Neural cell (in vitro differentiated cells): ENCODE data around the gene ANKFN1. TPM values are rescaled to one million over a fixed set of nuclear protein-coding genes. Genes with fewer than 3 reads are reported as not detected.

Experiments used
- H2AFZ ChIP-seq: fragments of 200-600, 300-800 bp; sonication (generic), shearing (Covaris generic); 2 replicates; pipeline ENCODE4 v1.6.0; 2014; ENCODE audit warnings: low read depth, mild to moderate bottlenecking, antibody characterized with exemption, low read length, moderate library complexity
- H3F3A ChIP-seq: fragments of 200-600 bp; shearing (Covaris generic); 2 replicates; pipeline ENCODE4 v1.6.1; 2016; ENCODE audit warnings: mild to moderate bottlenecking, moderate library complexity, mixed read lengths, antibody characterized with exemption, low read length; ENCODE audit not compliant: insufficient read depth, poor library complexity, severe bottlenecking
- H3K27ac ChIP-seq: fragments of 200-600, 300-800 bp; sonication (generic), shearing (Covaris generic); 2 replicates; pipeline ENCODE4 v1.5.1; 2014; ENCODE audit warnings: mild to moderate bottlenecking, low read length, moderate library complexity
- H3K27me3 ChIP-seq: fragments of 300-800, 200-600 bp; sonication (generic), shearing (Covaris generic); 2 replicates; pipeline ENCODE4 v1.6.0; 2014; ENCODE audit warnings: mild to moderate bottlenecking, low read depth, low read length, moderate library complexity; ENCODE audit not compliant: insufficient read depth
- H3K36me3 ChIP-seq: fragments of 300-800, 200-600 bp; sonication (generic), shearing (Covaris generic); 2 replicates; pipeline ENCODE4 v1.5.1; 2014; ENCODE audit warnings: mild to moderate bottlenecking, antibody characterized with exemption, low read length, moderate library complexity; ENCODE audit not compliant: insufficient read depth
- H3K4me2 ChIP-seq: fragments of 300-800, 200-600 bp; sonication (generic), shearing (Covaris generic); 2 replicates; pipeline ENCODE4 v1.6.0; 2014; ENCODE audit warnings: mild to moderate bottlenecking, low read length
- H3K4me3 ChIP-seq: fragments of 300-800, 200-600 bp; sonication (generic), shearing (Covaris generic); 2 replicates; pipeline ENCODE4 v1.5.1; 2014; ENCODE audit warnings: mild to moderate bottlenecking, low read length, moderate library complexity
- H3K79me2 ChIP-seq: fragments of 200-600 bp; shearing (Covaris generic); replicated peaks from 2 replicates; pipeline ENCODE4 v1.6.0; 2014; ENCODE audit warnings: mild to moderate bottlenecking, low read length, moderate library complexity; ENCODE audit not compliant: insufficient read depth
- H3K9ac ChIP-seq: fragments of 300-800, 200-600 bp; sonication (generic), shearing (Covaris generic); 2 replicates; pipeline ENCODE4 v1.6.1; 2016; ENCODE audit warnings: mild to moderate bottlenecking, low read length, mixed read lengths
- H3K9me2 ChIP-seq: fragments of 200-600 bp; shearing (Covaris generic); 2 replicates; pipeline ENCODE4 v1.6.1; 2016; ENCODE audit warnings: mild to moderate bottlenecking, low read length, mixed read lengths; ENCODE audit not compliant: insufficient read depth
- H3K9me3 ChIP-seq: fragments of 200-600, 300-800 bp; sonication (generic), shearing (Covaris generic); 2 replicates; pipeline ENCODE4 v1.6.1; 2016; ENCODE audit warnings: mild to moderate bottlenecking, mixed run types, low read length, moderate library complexity, mixed read lengths
- H4K20me1 ChIP-seq: fragments of 200-600 bp; shearing (Covaris generic); 2 replicates; pipeline ENCODE4 v1.6.1; 2016; ENCODE audit warnings: mild to moderate bottlenecking, mixed run types; ENCODE audit not compliant: insufficient read depth
- CTCF ChIP-seq: fragments of 450-650 bp; IDR thresholded peaks from 2 replicates; pipeline ENCODE4 v1.5.1; 2014; ENCODE audit warnings: antibody characterized with exemption, mild to moderate bottlenecking, moderate library complexity; ENCODE audit not compliant: poor library complexity, severe bottlenecking
- EP300 ChIP-seq: fragments of 450-650 bp; conservative IDR thresholded peaks from 2 replicates; pipeline ENCODE4 v1.6.1; 2014; ENCODE audit warnings: antibody characterized with exemption, mild to moderate bottlenecking, moderate library complexity; ENCODE audit not compliant: poor library complexity, severe bottlenecking
- EZH2 ChIP-seq: fragments of 200-600, 300-800 bp; shearing (Covaris generic), sonication (generic); IDR thresholded peaks from 2 replicates; pipeline ENCODE4 v1.6.1; 2014; ENCODE audit warnings: antibody characterized with exemption, low read length, borderline replicate concordance, mild to moderate bottlenecking; ENCODE audit not compliant: insufficient read depth, poor library complexity, severe bottlenecking
- MXI1 ChIP-seq: fragments of 450-650 bp; conservative IDR thresholded peaks from 2 replicates; pipeline ENCODE4 v1.6.1; 2014; ENCODE audit warnings: antibody characterized with exemption, mild to moderate bottlenecking; ENCODE audit not compliant: poor library complexity, severe bottlenecking
- POLR2AphosphoS5 ChIP-seq: IDR thresholded peaks from 2 replicates; pipeline ENCODE4 v1.6.1; 2012
- RAD21 ChIP-seq: fragments of 450-650 bp; conservative IDR thresholded peaks from 2 replicates; pipeline ENCODE4 v1.6.1; 2014; ENCODE audit warnings: antibody characterized with exemption, mild to moderate bottlenecking, moderate library complexity
- REST ChIP-seq: IDR thresholded peaks from 2 replicates; pipeline ENCODE4 v1.6.1; 2012; ENCODE audit warnings: borderline replicate concordance
- SMC3 ChIP-seq: fragments of 450-650 bp; conservative IDR thresholded peaks from 2 replicates; pipeline ENCODE4 v1.6.1; 2014; ENCODE audit warnings: antibody characterized with exemption, mild to moderate bottlenecking, moderate library complexity; ENCODE audit not compliant: poor library complexity
- TAF1 ChIP-seq: IDR thresholded peaks from 2 replicates; pipeline ENCODE4 v1.6.1; 2012; ENCODE audit warnings: low read depth
- polyA plus RNA-seq: library from polyadenylated mRNA; depleted of rRNA; stranded (reverse); fragments of >200 nt; gene quantifications from 2 replicates; pipeline ENCODE4 v1.2.3, GENCODE V29; 2014

Gene ANKFN1
- polyA plus RNA-seq, 1 donor from 2014 or later = 0.14 TPM

- TF ChIP-seq MXI1 = no peak
- no peak for TF ChIP-seq CTCF
- TF ChIP-seq EZH2 = no peak
- no peak for TF ChIP-seq REST
- TF ChIP-seq RAD21 = no peak
- no peak for TF ChIP-seq TAF1
- no peak for TF ChIP-seq SMC3
- TF ChIP-seq EP300 = no peak
- no peak for TF ChIP-seq POLR2AphosphoS5
- H3K27ac ChIP-seq = no peak overlapping the region
- no peaks in the 10 kb centered on the region for H3K9me2 ChIP-seq
- no peak overlapping the region for H3K9ac ChIP-seq
- no peak overlapping the region for H3K4me3 ChIP-seq
- H3K36me3 ChIP-seq = no peaks in the 10 kb centered on the region
- no peaks in the 10 kb centered on the region for H3K79me2 ChIP-seq
- H2AFZ ChIP-seq = no peak overlapping the region
- no peak overlapping the region for H3K4me2 ChIP-seq
- H4K20me1 ChIP-seq = no peaks in the 10 kb centered on the region
- no peaks in the 10 kb centered on the region for H3K27me3 ChIP-seq
- no peaks in the 10 kb centered on the region for H3F3A ChIP-seq
- no peaks in the 10 kb centered on the region for H3K9me3 ChIP-seq
These were observed 292.6 kb downstream of the ANKFN1 start for GRCh38 chr17:56445692-56446411.

- TF ChIP-seq REST = no peak
- TF ChIP-seq SMC3 = no peak
- TF ChIP-seq CTCF = no peak
- TF ChIP-seq RAD21 = no peak
- TF ChIP-seq EP300 = no peak
- no peaks in the 10 kb centered on the region for H3K27me3 ChIP-seq
- no peaks in the 10 kb centered on the region for H3K9me2 ChIP-seq
- H3K9ac ChIP-seq = no peak overlapping the region
- no peak overlapping the region for H3K4me2 ChIP-seq
- no peaks in the 10 kb centered on the region for H3K9me3 ChIP-seq
- H3K4me3 ChIP-seq = no peak overlapping the region
- H3F3A ChIP-seq = no peaks in the 10 kb centered on the region
- no peak overlapping the region for H3K27ac ChIP-seq
- H3K79me2 ChIP-seq = no peaks in the 10 kb centered on the region
- H2AFZ ChIP-seq = no peak overlapping the region
- H3K36me3 ChIP-seq = no peaks in the 10 kb centered on the region
- no peaks in the 10 kb centered on the region for H4K20me1 ChIP-seq
These were observed 293.9 kb downstream of the ANKFN1 start for GRCh38 chr17:56447171-56447570.
